Fibroblast of lung (primary cell): ENCODE results near the gene PHACTR2. TPM values are rescaled to one million over a fixed set of nuclear protein-coding genes. Genes with fewer than 3 reads are reported as not detected.

Experiments
- DNase-seq, 2 donors: peaks; one replicate each; pipeline versions ENCODE4 v3.0.0 to v3.0.0-alpha.2; 2010; ENCODE audit warnings: low read depth in 2 of 2
- H2AFZ ChIP-seq: 2 replicates; pipeline ENCODE4 v1.5.1; 2012; ENCODE audit warnings: low read length, control low read depth, inconsistent platforms
- H3K27ac ChIP-seq: 2 replicates; pipeline ENCODE4 v1.5.1; 2011; ENCODE audit warnings: low read length, control low read depth; ENCODE audit not compliant: insufficient read depth
- H3K27me3 ChIP-seq: 2 replicates; pipeline ENCODE4 v1.5.1; 2011; ENCODE audit warnings: mild to moderate bottlenecking, low read length; ENCODE audit not compliant: control insufficient read depth, insufficient read depth
- H3K36me3 ChIP-seq: 2 replicates; pipeline ENCODE4 v1.5.1; 2011; ENCODE audit warnings: low read length; ENCODE audit not compliant: control insufficient read depth, insufficient read depth
- H3K4me1 ChIP-seq: 2 replicates; pipeline ENCODE4 v1.5.1; 2011; ENCODE audit warnings: low read length; ENCODE audit not compliant: control insufficient read depth, insufficient read depth; ENCODE audit errors: extremely low read depth
- H3K4me2 ChIP-seq: 2 replicates; pipeline ENCODE4 v1.5.1; 2011; ENCODE audit warnings: low read length, control low read depth; ENCODE audit not compliant: insufficient read depth; ENCODE audit errors: extremely low read depth
- H3K4me3 ChIP-seq, 4 experiments: fragments of 200-600 bp in 1 of 4; sonication (generic) in 1 of 4; replicated peaks in 1 of 4; 2 replicates each; pipeline ENCODE4 v1.5.1; 2011 to 2016; ENCODE audit warnings: low read length in 4 of 4, low read depth in 3 of 4, mild to moderate bottlenecking in 3 of 4, control low read depth in 2 of 4, inconsistent platforms in 1 of 4, mixed read lengths in 1 of 4; ENCODE audit not compliant: insufficient read depth in 1 of 4; ENCODE audit errors: control extremely low read depth in 1 of 4
- H3K79me2 ChIP-seq: 2 replicates; pipeline ENCODE4 v1.5.1; 2012; ENCODE audit warnings: mild to moderate bottlenecking, low read length, inconsistent platforms; ENCODE audit not compliant: control insufficient read depth, insufficient read depth
- H3K9ac ChIP-seq: 2 replicates; pipeline ENCODE4 v1.5.1; 2011; ENCODE audit warnings: mild to moderate bottlenecking, low read length, control low read depth; ENCODE audit not compliant: insufficient read depth
- H3K9me3 ChIP-seq: 2 replicates; pipeline ENCODE4 v1.5.1; 2012; ENCODE audit warnings: low read depth, low read length; ENCODE audit not compliant: control insufficient read depth, insufficient read depth
- H4K20me1 ChIP-seq: 2 replicates; pipeline ENCODE4 v1.5.1; 2011; ENCODE audit warnings: low read length; ENCODE audit not compliant: control insufficient read depth, insufficient read depth; ENCODE audit errors: extremely low read depth
- CTCF ChIP-seq, 2 donors: IDR thresholded peaks in 1 of 2; conservative IDR thresholded peaks in 1 of 2; 1 replicate in 1 of 2; 2 replicates in 1 of 2; pipeline ENCODE4 v1.5.1; 2011 to 2012; ENCODE audit warnings: low read length in 2 of 2, control low read depth in 1 of 2, inconsistent platforms in 1 of 2, low read depth in 1 of 2, mild to moderate bottlenecking in 1 of 2
- EZH2 ChIP-seq: IDR thresholded peaks from 2 replicates; pipeline ENCODE4 v1.5.1; 2012; ENCODE audit warnings: low read length, control low read depth, mild to moderate bottlenecking; ENCODE audit errors: missing control alignments
- polyA plus RNA-seq, 2 donors: library from polyadenylated mRNA; depleted of rRNA in 1 of 2; stranded (reverse) in 1 of 2; unstranded in 1 of 2; fragments of >200 nt; gene quantifications; 2 replicates each; pipeline ENCODE4 v1.2.1, GENCODE V29; 2011 to 2012; ENCODE audit warnings: missing spikeins in 1 of 2
- total RNA-seq: library from RNA; depleted of rRNA; stranded (reverse); fragments of >200 nt; gene quantifications from 2 replicates; pipeline ENCODE4 v1.2.1, GENCODE V29; 2014

Gene PHACTR2
- total and polyA plus RNA-seq, 2 donors (not counting 1 experiment from before 2014, with no cell fraction given), result 40.1 to 55.0 TPM

GRCh38 chr6:143739341-143739851 is 61.6 kb downstream of the PHACTR2 start:
- Histone ChIP-seq H3K4me3 (no peak overlapping the region), H3K4me1 (peaks cover 5% of the 10 kb centered on the region), H3K27me3 (no peaks in the 10 kb centered on the region), H3K36me3 (no peaks in the 10 kb centered on the region), H3K9ac (no peak overlapping the region), H4K20me1 (no peaks in the 10 kb centered on the region), H3K27ac (no peak overlapping the region), H3K4me2 (no peak overlapping the region), H3K9me3 (no peaks in the 10 kb centered on the region), H2AFZ (no peak overlapping the region), H3K79me2 (no peaks in the 10 kb centered on the region)
- no peak for TF ChIP-seq CTCF (conservative IDR thresholded peaks at IDR 0.05 in 1 of 2, IDR thresholded peaks at IDR 0.05 in 1 of 2; ENCODE audit: low read depth in 1 of 2, low read length in 2 of 2)
- no peak for TF ChIP-seq EZH2
- no peak for DNase-seq

- no peaks in the 10 kb centered on the region for H3K36me3 ChIP-seq
- peaks cover 9% of the 10 kb centered on the region for H3K4me1 ChIP-seq
- H3K79me2 ChIP-seq, result no peaks in the 10 kb centered on the region
- no peak overlapping the region for H3K4me3 ChIP-seq
- no peak for TF ChIP-seq EZH2
- TF ChIP-seq CTCF (conservative IDR thresholded peaks at IDR 0.05 in 1 of 2, IDR thresholded peaks at IDR 0.05 in 1 of 2; ENCODE audit: low read depth in 1 of 2, low read length in 2 of 2), result no peak
- no peaks in the 10 kb centered on the region for H4K20me1 ChIP-seq
- H2AFZ ChIP-seq, result no peak overlapping the region
- no peak overlapping the region for H3K27ac ChIP-seq
- H3K9ac ChIP-seq, result no peak overlapping the region
- no peaks in the 10 kb centered on the region for H3K27me3 ChIP-seq
- H3K9me3 ChIP-seq, result no peaks in the 10 kb centered on the region
- H3K4me2 ChIP-seq, result no peak overlapping the region
- no peak for DNase-seq
These were observed 62.4 kb downstream of the PHACTR2 start for GRCh38 chr6:143740213-143740612.

GRCh38 chr6:143741480-143741879 is 63.7 kb downstream of the PHACTR2 start:
- no peak overlapping the region for H3K27ac ChIP-seq
- no peaks in the 10 kb centered on the region for H3K79me2 ChIP-seq
- no peaks in the 10 kb centered on the region for H3K27me3 ChIP-seq
- no peaks in the 10 kb centered on the region for H4K20me1 ChIP-seq
- TF ChIP-seq EZH2 (no peak), CTCF (conservative IDR thresholded peaks at IDR 0.05 in 1 of 2, IDR thresholded peaks at IDR 0.05 in 1 of 2; ENCODE audit: low read depth in 1 of 2, low read length in 2 of 2) (no peak)
- H3K9ac ChIP-seq, result no peak overlapping the region
- H2AFZ ChIP-seq, result no peak overlapping the region
- H3K4me2 ChIP-seq, result no peak overlapping the region
- H3K36me3 ChIP-seq, result no peaks in the 10 kb centered on the region
- H3K9me3 ChIP-seq, result no peaks in the 10 kb centered on the region
- no peak for DNase-seq
- H3K4me1 ChIP-seq, result peaks cover 9% of the 10 kb centered on the region
- H3K4me3 ChIP-seq, result no peak overlapping the region
